Lung (tissue), 12 donors: ENCODE results near the gene AGO3. TPM values are rescaled to one million over a fixed set of nuclear protein-coding genes. Genes with fewer than 3 reads are reported as not detected.

Experiments
- ATAC-seq: fragments of 200-7000 bp; cut with Tn5 transposase; one replicate; pipeline ENCODE4 v1.9.1; 2020; ENCODE audit warnings: moderate number of reproducible peaks; ENCODE audit not compliant: insufficient read depth, low FRiP score
- DNase-seq, 3 donors: peaks; one replicate each; pipeline ENCODE4 v3.0.0-alpha.2; 2013 to 2017
- H3K27ac ChIP-seq, 2 donors: one replicate each; pipeline ENCODE4 v1.5.1; 2013; ENCODE audit warnings: mild to moderate bottlenecking in 2 of 2, moderate library complexity in 2 of 2, control low read depth in 1 of 2, inconsistent platforms in 1 of 2, low read depth in 1 of 2, low read length in 1 of 2
- H3K27me3 ChIP-seq, 3 donors: one replicate each; pipeline ENCODE4 v1.5.1; 2013; ENCODE audit warnings: low read length in 2 of 3; ENCODE audit not compliant: control insufficient read depth in 3 of 3, insufficient read depth in 3 of 3
- H3K36me3 ChIP-seq, 4 donors: one replicate each; pipeline ENCODE4 v1.5.1; 2013; ENCODE audit warnings: low read length in 4 of 4, mild to moderate bottlenecking in 1 of 4, moderate library complexity in 1 of 4; ENCODE audit not compliant: control insufficient read depth in 4 of 4, insufficient read depth in 4 of 4
- H3K4me1 ChIP-seq, 5 donors: one replicate each; pipeline ENCODE4 v1.5.1; 2013; ENCODE audit warnings: low read length in 5 of 5, mild to moderate bottlenecking in 2 of 5, moderate library complexity in 1 of 5; ENCODE audit not compliant: control insufficient read depth in 5 of 5, insufficient read depth in 5 of 5
- H3K4me3 ChIP-seq: one replicate; pipeline ENCODE4 v1.5.1; 2013; ENCODE audit warnings: mild to moderate bottlenecking, control low read depth, moderate library complexity
- H3K9ac ChIP-seq, 2 donors: one replicate each; pipeline ENCODE4 v1.5.1; 2013; ENCODE audit warnings: low read length in 2 of 2, control low read depth in 1 of 2; ENCODE audit not compliant: insufficient read depth in 1 of 2
- H3K9me3 ChIP-seq, 4 donors: one replicate each; pipeline ENCODE4 v1.5.1; 2013; ENCODE audit warnings: low read length in 3 of 4, mild to moderate bottlenecking in 1 of 4, moderate library complexity in 1 of 4; ENCODE audit not compliant: control insufficient read depth in 4 of 4, insufficient read depth in 3 of 4
- CTCF ChIP-seq: IDR thresholded peaks from 2 replicates; pipeline ENCODE4 v1.5.1; 2012; ENCODE audit warnings: mild to moderate bottlenecking; ENCODE audit errors: control extremely low read depth, extremely low read depth
- WGBS, 2 donors: extraction: QIAGEN DNeasy Blood & Tissue Kit; methylation state at CpG; one replicate each; pipeline ENCODE4 v1.1.7; 2013; 5-methylcytosine and 5-hydroxymethylcytosine counted together
- polyA plus RNA-seq, 2 donors: library from polyadenylated mRNA; stranded (reverse); fragments of 200-250 nt; gene quantifications; one replicate each; pipeline ENCODE4 v1.2.1, GENCODE V29; 2013
- total RNA-seq, 2 donors: library from RNA; depleted of rRNA in 1 of 2; stranded (reverse); fragments of >200 nt in 1 of 2; gene quantifications; one replicate each; pipeline ENCODE4 v1.2.1, GENCODE V29; 2014 to 2021
- donor health status: control.
- donor health status: control.
- donor health status: Bipolar disorder and iron deficiency.
- donor health status: healthy.
- donor health status: DM: yes; HTN: yes; CAD: no.

The AGO3 gene
- total and polyA plus RNA-seq, 4 donors: 4.4 to 60.4 (median 19.6) TPM

DNA sequence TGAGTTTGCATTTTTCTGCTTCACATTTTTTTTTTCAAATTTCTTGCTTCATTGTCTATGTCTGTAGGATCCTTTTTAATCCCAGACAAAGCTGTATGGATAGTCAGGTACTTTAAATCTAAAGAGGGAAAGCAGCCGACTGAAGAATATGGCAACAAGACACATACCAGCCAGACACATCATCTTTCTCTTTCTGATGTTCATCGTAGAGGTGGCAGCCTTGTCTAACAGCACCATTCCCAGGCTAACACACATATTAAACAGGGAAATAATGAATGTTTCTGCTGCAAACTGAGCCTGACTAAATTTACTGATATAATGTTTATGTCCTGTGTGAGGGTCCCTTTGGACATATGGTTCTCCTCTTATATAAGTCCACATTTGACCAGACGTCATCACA lies 149.3 kb downstream of the AGO3 start:
- ATAC-seq: no peak
- Histone ChIP-seq H3K9me3 (no peaks in the 10 kb centered on the region), H3K4me3 (no peak overlapping the region), H3K27me3 (no peaks in the 10 kb centered on the region), H3K9ac (no peak overlapping the region), H3K4me1 (peaks cover 0 to 6% (median 0%) of the 10 kb centered on the region in 5 donors), H3K36me3 (no peaks in the 10 kb centered on the region), H3K27ac (no peak overlapping the region)
- TF ChIP-seq CTCF: no peak
- no peak for DNase-seq
- 57 to 74% methylated on average over 3 of the region's 3 CpGs for WGBS, 2 donors

- no peak for DNase-seq
- no peak overlapping the region for H3K4me3 ChIP-seq
- H3K27me3 ChIP-seq: no peaks in the 10 kb centered on the region
- TF ChIP-seq CTCF: no peak
- no peak overlapping the region for H3K27ac ChIP-seq
- H3K9ac ChIP-seq: no peak overlapping the region
- no peak for ATAC-seq
- H3K36me3 ChIP-seq: no peaks in the 10 kb centered on the region
- no peaks in the 10 kb centered on the region for H3K9me3 ChIP-seq
- peaks cover 0 to 6% (median 0%) of the 10 kb centered on the region in 5 donors for H3K4me1 ChIP-seq
- WGBS, 2 donors: 81 to 86% methylated on average over 6 of the region's 6 CpGs
Observed at GRCh38 chr1:36080801-36081200, 149.9 kb downstream of the AGO3 start.

DNA sequence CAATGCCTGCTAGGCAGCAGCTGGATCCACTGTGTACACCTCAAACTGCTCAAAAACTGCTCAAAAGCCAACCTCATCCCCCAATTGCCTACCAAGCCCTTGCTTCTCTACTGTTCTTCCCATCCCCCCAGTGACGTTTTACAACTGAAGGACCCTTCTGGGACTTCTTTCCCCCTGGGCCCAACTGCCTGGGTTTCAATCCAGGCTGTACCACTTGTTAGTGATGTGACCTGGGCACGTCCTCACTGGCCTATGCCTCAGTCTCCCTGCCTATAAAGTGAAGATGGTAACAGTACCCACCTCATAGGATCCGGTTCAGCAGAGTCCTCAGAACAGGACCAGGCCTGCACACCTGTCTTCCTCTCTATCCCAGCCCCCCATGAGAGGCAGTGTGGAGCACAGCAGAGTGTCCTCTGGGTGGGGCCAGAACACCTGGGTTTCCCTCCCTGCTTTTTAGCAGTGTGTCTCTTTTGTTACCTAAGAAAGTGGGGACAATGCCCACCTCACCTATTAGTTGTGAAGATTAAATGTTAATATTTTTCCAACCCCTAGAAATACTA lies 151.1 kb downstream of the AGO3 start:
- no peaks in the 10 kb centered on the region for H3K9me3 ChIP-seq
- H3K27me3 ChIP-seq: no peaks in the 10 kb centered on the region
- 68 to 90% methylated on average over 3 of the region's 3 CpGs for WGBS, 2 donors
- DNase-seq: no peak
- no peak overlapping the region for H3K27ac ChIP-seq
- TF ChIP-seq CTCF: no peak
- H3K36me3 ChIP-seq: no peaks in the 10 kb centered on the region
- no peak overlapping the region for H3K9ac ChIP-seq
- H3K4me1 ChIP-seq: peaks cover 0 to 6% (median 0%) of the 10 kb centered on the region in 5 donors
- no peak for ATAC-seq
- H3K4me3 ChIP-seq: no peak overlapping the region

- ATAC-seq: no peak
- Histone ChIP-seq H3K27ac (no peak overlapping the region), H3K9me3 (no peaks in the 10 kb centered on the region), H3K4me1 (peaks cover 0 to 9% (median 0%) of the 10 kb centered on the region in 5 donors), H3K36me3 (no peaks in the 10 kb centered on the region), H3K9ac (peak overlapping the region in 1 of 2 donors; percentile 69), H3K4me3 (no peak overlapping the region), H3K27me3 (no peaks in the 10 kb centered on the region)
- no peak for TF ChIP-seq CTCF
- peak in 1 of 3 donors; percentile 3 for DNase-seq
- WGBS, 2 donors: 87 to 95% methylated on average over 13 of the region's 13 CpGs
Observed at GRCh38 chr1:36083219-36083618, 152.3 kb downstream of the AGO3 start.
